ENCODE data around the gene SUSD3. TPM values are rescaled to one million over a fixed set of nuclear protein-coding genes. Genes with fewer than 3 reads are reported as not detected.

Gene SUSD3
- total and polyA plus RNA-seq, 2 of the 4 experiments (the other 2 are of a cell fraction), result 0.54 to 1.5 TPM

DNA sequence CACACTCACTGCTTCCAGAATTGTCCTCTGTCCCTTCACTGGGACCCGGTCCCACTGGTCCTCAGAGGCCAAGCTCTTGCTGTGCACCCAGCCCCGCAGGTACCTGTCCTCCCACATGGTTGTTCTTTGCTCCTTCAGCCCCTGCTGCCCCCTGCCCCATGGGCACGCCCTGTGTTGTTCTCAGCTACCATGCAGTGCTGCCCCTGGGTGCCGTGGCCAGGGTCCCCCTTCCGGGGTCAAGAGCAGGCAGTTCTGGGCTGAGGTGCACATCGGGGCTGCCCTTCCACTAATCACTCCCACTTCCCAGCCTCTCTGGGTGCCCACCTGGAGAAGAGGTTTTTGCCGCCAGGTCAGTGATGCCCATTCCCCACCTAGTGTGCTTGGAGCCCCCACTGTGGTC is 31.9 kb upstream of the SUSD3 start:
- intact Hi-C loops (cut with micrococcal nuclease), result no loop called here
- no peak overlapping the region for H3K9ac ChIP-seq (ENCODE audit: low read depth, low read length)
- no peak overlapping the region for H4K91ac ChIP-seq (ENCODE audit: insufficient read depth, low read depth, low read length)
- H3K56ac ChIP-seq (ENCODE audit: extremely low read depth, insufficient read depth, low read length), result no peak overlapping the region
- 50% methylated on average over 2 of the region's 7 CpGs; no CpG with 5 or more reads in 1 of the 2 experiments for WGBS, 2 experiments (ENCODE audit: extremely low coverage in 2 of 2, insufficient read length in 1 of 2)
- H2BK5ac ChIP-seq (ENCODE audit: low read depth, low read length, poor library complexity, severe bottlenecking), result no peak overlapping the region
- ChIA-PET POLR2A (ENCODE audit: unreplicated experiment) (no interaction called here), CTCF (no interaction called here)
- H3K27me3 ChIP-seq (ENCODE audit: control insufficient read depth, insufficient read depth, low read length), result peaks cover 6% of the 10 kb centered on the region; the same call in 1 of the 2 replicates
- no peak overlapping the region for H2BK120ac ChIP-seq (ENCODE audit: low read depth, low read length)
- H3K9me1 ChIP-seq (ENCODE audit: insufficient read depth, low read length), result no peaks in the 10 kb centered on the region
- no peak overlapping the region for H2AK9ac ChIP-seq (replicated peaks; ENCODE audit: low read depth, low read length, poor library complexity)
- no peak for TF ChIP-seq RCOR1 (IDR thresholded peaks at IDR 0.05; ENCODE audit: insufficient replicate concordance, low read length)
- TF ChIP-seq MAZ (IDR thresholded peaks at IDR 0.05; ENCODE audit: borderline replicate concordance, low read depth, low read length), result no peak
- no peak for TF ChIP-seq SMC3 (IDR thresholded peaks at IDR 0.05; ENCODE audit: low read depth, low read length)
- TF ChIP-seq MXI1 (IDR thresholded peaks at IDR 0.05; ENCODE audit: borderline replicate concordance, low read depth, low read length), result no peak
- TF ChIP-seq, protein P1, sequence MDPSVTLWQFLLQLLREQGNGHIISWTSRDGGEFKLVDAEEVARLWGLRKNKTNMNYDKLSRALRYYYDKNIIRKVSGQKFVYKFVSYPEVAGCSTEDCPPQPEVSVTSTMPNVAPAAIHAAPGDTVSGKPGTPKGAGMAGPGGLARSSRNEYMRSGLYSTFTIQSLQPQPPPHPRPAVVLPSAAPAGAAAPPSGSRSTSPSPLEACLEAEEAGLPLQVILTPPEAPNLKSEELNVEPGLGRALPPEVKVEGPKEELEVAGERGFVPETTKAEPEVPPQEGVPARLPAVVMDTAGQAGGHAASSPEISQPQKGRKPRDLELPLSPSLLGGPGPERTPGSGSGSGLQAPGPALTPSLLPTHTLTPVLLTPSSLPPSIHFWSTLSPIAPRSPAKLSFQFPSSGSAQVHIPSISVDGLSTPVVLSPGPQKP (IDR thresholded peaks at IDR 0.05; ENCODE audit: borderline replicate concordance, low read depth, low read length), result no peak
- no peak for TF ChIP-seq RAD21 (IDR thresholded peaks at IDR 0.05; ENCODE audit: low read length)
- TF ChIP-seq BHLHE40 (IDR thresholded peaks at IDR 0.05; ENCODE audit: low read depth, low read length), result no peak
- TF ChIP-seq CEBPB (IDR thresholded peaks at IDR 0.05; ENCODE audit: low read depth, low read length), result no peak
- no peak for TF ChIP-seq MAFK (IDR thresholded peaks at IDR 0.05; ENCODE audit: low read depth, low read length)
- TF ChIP-seq FOS (IDR thresholded peaks at IDR 0.05; ENCODE audit: low read depth, low read length), result no peak
- TF ChIP-seq RFX5 (IDR thresholded peaks at IDR 0.05; ENCODE audit: low read depth, low read length), result no peak
- no peak for TF ChIP-seq NFE2L2 (IDR thresholded peaks at IDR 0.05; ENCODE audit: low read depth, low read length)
- TF ChIP-seq POLR2A (IDR thresholded peaks at IDR 0.05; ENCODE audit: low read depth, low read length), result no peak
- no peak for TF ChIP-seq CHD1 (IDR thresholded peaks at IDR 0.05; ENCODE audit: low read depth, low read length)
- TF ChIP-seq, protein P2, sequence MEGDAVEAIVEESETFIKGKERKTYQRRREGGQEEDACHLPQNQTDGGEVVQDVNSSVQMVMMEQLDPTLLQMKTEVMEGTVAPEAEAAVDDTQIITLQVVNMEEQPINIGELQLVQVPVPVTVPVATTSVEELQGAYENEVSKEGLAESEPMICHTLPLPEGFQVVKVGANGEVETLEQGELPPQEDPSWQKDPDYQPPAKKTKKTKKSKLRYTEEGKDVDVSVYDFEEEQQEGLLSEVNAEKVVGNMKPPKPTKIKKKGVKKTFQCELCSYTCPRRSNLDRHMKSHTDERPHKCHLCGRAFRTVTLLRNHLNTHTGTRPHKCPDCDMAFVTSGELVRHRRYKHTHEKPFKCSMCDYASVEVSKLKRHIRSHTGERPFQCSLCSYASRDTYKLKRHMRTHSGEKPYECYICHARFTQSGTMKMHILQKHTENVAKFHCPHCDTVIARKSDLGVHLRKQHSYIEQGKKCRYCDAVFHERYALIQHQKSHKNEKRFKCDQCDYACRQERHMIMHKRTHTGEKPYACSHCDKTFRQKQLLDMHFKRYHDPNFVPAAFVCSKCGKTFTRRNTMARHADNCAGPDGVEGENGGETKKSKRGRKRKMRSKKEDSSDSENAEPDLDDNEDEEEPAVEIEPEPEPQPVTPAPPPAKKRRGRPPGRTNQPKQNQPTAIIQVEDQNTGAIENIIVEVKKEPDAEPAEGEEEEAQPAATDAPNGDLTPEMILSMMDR (conservative IDR thresholded peaks at IDR 0.05; ENCODE audit: low read depth, low read length), result no peak
- TF ChIP-seq, protein P3, sequence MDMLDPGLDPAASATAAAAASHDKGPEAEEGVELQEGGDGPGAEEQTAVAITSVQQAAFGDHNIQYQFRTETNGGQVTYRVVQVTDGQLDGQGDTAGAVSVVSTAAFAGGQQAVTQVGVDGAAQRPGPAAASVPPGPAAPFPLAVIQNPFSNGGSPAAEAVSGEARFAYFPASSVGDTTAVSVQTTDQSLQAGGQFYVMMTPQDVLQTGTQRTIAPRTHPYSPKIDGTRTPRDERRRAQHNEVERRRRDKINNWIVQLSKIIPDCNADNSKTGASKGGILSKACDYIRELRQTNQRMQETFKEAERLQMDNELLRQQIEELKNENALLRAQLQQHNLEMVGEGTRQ (IDR thresholded peaks at IDR 0.05; ENCODE audit: low read depth, low read length), result no peak
- H2BK20ac ChIP-seq (ENCODE audit: low read depth, low read length), result no peak overlapping the region
- in situ Hi-C loops (cut with MboI; ENCODE audit: low sequenced_read_pairs), result no loop called here
- no peak for DNase-seq
- no peaks in the 10 kb centered on the region for H3K36me3 ChIP-seq (ENCODE audit: control insufficient read depth, insufficient read depth, low read length)
- H4K20me1 ChIP-seq (ENCODE audit: insufficient read depth, low read length), result no peaks in the 10 kb centered on the region
- H3K9me3 ChIP-seq (ENCODE audit: control insufficient read depth, insufficient read depth, low read length), result no peaks in the 10 kb centered on the region
- no peak overlapping the region for H2AFZ ChIP-seq (replicated peaks; ENCODE audit: low read length, poor library complexity)
- no peak overlapping the region for H3K18ac ChIP-seq (ENCODE audit: low read depth, low read length)
- no peak overlapping the region for H3K4ac ChIP-seq (ENCODE audit: low read depth, low read length)
- no peak overlapping the region for H4K5ac ChIP-seq (ENCODE audit: low read depth, low read length)
- dilution Hi-C loops (cut with HindIII; ENCODE audit: low sequenced_read_pairs, unreplicated experiment), result no loop called here
- no peak for ATAC-seq (ENCODE audit: low read depth)
- no peak overlapping the region for H2BK15ac ChIP-seq (ENCODE audit: low read depth, low read length)
- no peak overlapping the region for H3K27ac ChIP-seq (ENCODE audit: insufficient read depth, low read length)
- H4K8ac ChIP-seq (ENCODE audit: low read depth in 2 of 2, low read length in 2 of 2), result no peak overlapping the region
- no peak overlapping the region for H3K4me2 ChIP-seq (ENCODE audit: low read depth, low read length)
- no peak overlapping the region for H3K14ac ChIP-seq (replicated peaks; ENCODE audit: low read depth, low read length)
- no peak overlapping the region for H3K23ac ChIP-seq (ENCODE audit: low read depth, low read length)
- no peaks in the 10 kb centered on the region for H3K4me1 ChIP-seq (ENCODE audit: control insufficient read depth, insufficient read depth, low read length)
- H3K79me1 ChIP-seq (ENCODE audit: low read depth in 1 of 2, low read length in 2 of 2), result no peaks in the 10 kb centered on the region
- no peak overlapping the region for H3K4me3 ChIP-seq (ENCODE audit: insufficient read depth, low read depth, low read length)
- H2AK5ac ChIP-seq (ENCODE audit: low read depth, low read length), result no peak overlapping the region
- BruUV-seq (replicated peaks), result no TSS peak
